K562 (cell line): ENCODE measurements around the gene CCDC33. TPM values are rescaled to one million over a fixed set of nuclear protein-coding genes. Genes with fewer than 3 reads are reported as not detected.
A peak's percentile ranks its signal among the peaks of the same experiment; 100 is the strongest.

Source experiments
- EGR1 ChIP-seq: fragments of 450-650 bp; conservative IDR thresholded peaks from 2 replicates; pipeline ENCODE4 v1.6.1; 2017; ENCODE audit warnings: mild to moderate bottlenecking
- polyA plus RNA-seq, 8 experiments: library from polyadenylated mRNA; depleted of rRNA in 4 of 8; stranded (reverse) in 5 of 8; unstranded in 3 of 8; fragments of >200 nt; fragmentation: Nextera tagmentation in 2 of 8; fragmentation: Illumina TruSeq in 1 of 8; extraction: Ambion mirVana in 2 of 8; extraction: Trizol in 1 of 8; gene quantifications; 2 replicates each; pipeline versions ENCODE4 v1.2.1 to v1.2.3, GENCODE V29; 2011 to 2014; ENCODE audit warnings: inconsistent platforms in 1 of 8, missing spikeins in 1 of 8
- total RNA-seq, 7 experiments: library from RNA; depleted of rRNA in 6 of 7; stranded (reverse); fragments of >200 nt in 6 of 7; fragmentation: Illumina TruSeq in 2 of 7; extraction: Trizol in 2 of 7; gene quantifications; 2 replicates each; pipeline versions ENCODE4 v1.2.1 to v1.2.3, GENCODE V29; 2011 to 2021; ENCODE audit warnings: low replicate concordance in 1 of 7
- TF ChIP-seq, protein P1 (sequence below), 2 experiments: fragments of 450-650 bp; formaldehyde crosslinking in 1 of 2; IDR thresholded peaks; 2 replicates each; pipeline versions ENCODE4 v1.4.0 to v1.6.1; 2014 to 2020; ENCODE audit warnings: mild to moderate bottlenecking in 2 of 2, borderline replicate concordance in 1 of 2, low read depth in 1 of 2

CCDC33 gene
- total and polyA plus RNA-seq, 9 of the 15 experiments (the other 6 are each of a cell fraction or from before 2014, with no cell fraction given): 0.08 to 1.1 (median 0.15) TPM; not detected in 4

DNA sequence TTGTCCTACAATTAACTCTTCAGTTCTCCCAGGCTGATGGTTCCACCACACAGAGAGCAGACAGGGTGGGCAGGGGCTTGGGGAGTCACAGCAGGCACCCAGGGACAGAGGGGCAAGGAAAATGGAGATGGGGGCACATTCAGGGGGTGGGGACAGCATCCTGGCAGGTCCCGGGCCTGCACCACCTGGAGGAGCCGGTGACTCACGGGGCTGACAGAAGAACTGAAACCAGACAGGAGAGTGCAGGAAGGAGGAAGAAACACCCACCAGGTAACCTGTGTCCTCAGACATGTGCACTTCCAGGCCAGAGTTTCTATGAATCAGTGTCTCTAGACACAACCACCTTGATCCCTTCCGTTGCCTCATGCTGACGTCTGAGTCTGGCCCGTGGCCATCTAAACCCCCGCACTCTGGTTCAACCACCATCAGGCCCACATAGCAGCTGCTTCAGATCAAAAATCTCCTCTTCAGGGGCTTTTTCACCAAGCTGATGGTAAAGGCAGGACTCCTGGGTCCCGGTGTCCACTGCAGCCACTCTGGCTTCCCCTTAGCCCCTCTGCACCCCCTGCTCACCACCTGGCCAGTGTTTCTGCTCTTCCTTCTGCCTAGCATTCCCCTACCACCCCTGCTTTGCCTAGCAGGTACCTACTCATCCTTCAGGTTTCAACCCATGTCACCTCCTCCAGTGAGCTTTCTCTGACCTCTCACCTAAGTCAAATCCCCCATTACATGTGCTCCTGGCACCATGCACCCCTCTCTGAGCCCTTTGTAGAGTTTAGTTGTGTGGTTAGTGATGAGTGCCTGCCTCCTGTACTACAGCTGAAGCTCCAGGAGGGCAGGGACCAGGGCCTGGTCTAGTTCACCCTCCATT is 147.8 kb downstream of the CCDC33 start (continued):
- TF ChIP-seq, protein P1, sequence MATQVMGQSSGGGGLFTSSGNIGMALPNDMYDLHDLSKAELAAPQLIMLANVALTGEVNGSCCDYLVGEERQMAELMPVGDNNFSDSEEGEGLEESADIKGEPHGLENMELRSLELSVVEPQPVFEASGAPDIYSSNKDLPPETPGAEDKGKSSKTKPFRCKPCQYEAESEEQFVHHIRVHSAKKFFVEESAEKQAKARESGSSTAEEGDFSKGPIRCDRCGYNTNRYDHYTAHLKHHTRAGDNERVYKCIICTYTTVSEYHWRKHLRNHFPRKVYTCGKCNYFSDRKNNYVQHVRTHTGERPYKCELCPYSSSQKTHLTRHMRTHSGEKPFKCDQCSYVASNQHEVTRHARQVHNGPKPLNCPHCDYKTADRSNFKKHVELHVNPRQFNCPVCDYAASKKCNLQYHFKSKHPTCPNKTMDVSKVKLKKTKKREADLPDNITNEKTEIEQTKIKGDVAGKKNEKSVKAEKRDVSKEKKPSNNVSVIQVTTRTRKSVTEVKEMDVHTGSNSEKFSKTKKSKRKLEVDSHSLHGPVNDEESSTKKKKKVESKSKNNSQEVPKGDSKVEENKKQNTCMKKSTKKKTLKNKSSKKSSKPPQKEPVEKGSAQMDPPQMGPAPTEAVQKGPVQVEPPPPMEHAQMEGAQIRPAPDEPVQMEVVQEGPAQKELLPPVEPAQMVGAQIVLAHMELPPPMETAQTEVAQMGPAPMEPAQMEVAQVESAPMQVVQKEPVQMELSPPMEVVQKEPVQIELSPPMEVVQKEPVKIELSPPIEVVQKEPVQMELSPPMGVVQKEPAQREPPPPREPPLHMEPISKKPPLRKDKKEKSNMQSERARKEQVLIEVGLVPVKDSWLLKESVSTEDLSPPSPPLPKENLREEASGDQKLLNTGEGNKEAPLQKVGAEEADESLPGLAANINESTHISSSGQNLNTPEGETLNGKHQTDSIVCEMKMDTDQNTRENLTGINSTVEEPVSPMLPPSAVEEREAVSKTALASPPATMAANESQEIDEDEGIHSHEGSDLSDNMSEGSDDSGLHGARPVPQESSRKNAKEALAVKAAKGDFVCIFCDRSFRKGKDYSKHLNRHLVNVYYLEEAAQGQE (IDR thresholded peaks at IDR 0.05; ENCODE audit: borderline replicate concordance): peak; percentile 78
- TF ChIP-seq, protein P1 (CRISPR knock-in tag; IDR thresholded peaks at IDR 0.05; ENCODE audit: low read depth): no peak
- peak; percentile 63 for TF ChIP-seq EGR1
